Karpas-422 (cell line): Measurements from ENCODE around the gene SERPINB13. TPM values are rescaled to one million over a fixed set of nuclear protein-coding genes. Genes with fewer than 3 reads are reported as not detected.

Source experiments
- DNase-seq: peaks from one replicate; pipeline ENCODE4 v3.0.0-alpha.2; 2015
- H2AFZ ChIP-seq: fragments of 200-600 bp; sonication (generic); 2 replicates; pipeline ENCODE4 v1.6.1; 2014; ENCODE audit warnings: antibody characterized with exemption, low read length, mixed read lengths
- H3K27ac ChIP-seq: fragments of 200-600 bp; sonication (generic); 2 replicates; pipeline ENCODE4 v1.5.1; 2014; ENCODE audit warnings: mild to moderate bottlenecking, low read length, moderate library complexity
- H3K27me3 ChIP-seq: fragments of 200-600 bp; sonication (generic); 2 replicates; pipeline ENCODE4 v1.6.1; 2014; ENCODE audit warnings: low read length, mixed read lengths
- H3K36me3 ChIP-seq: fragments of 200-600 bp; sonication (generic); 2 replicates; pipeline ENCODE4 v1.6.1; 2014; ENCODE audit warnings: low read length, mixed read lengths; ENCODE audit not compliant: insufficient read depth
- H3K4me1 ChIP-seq: fragments of 200-600 bp; sonication (generic); 2 replicates; pipeline ENCODE4 v1.6.1; 2014; ENCODE audit warnings: mild to moderate bottlenecking, low read length, mixed read lengths
- H3K4me2 ChIP-seq: fragments of 200-600 bp; sonication (generic); 2 replicates; pipeline ENCODE4 v1.6.1; 2014; ENCODE audit warnings: low read length, low read depth, mild to moderate bottlenecking; ENCODE audit not compliant: poor library complexity, severe bottlenecking
- H3K4me3 ChIP-seq: fragments of 200-600 bp; sonication (generic); 2 replicates; pipeline ENCODE4 v1.5.1; 2014; ENCODE audit warnings: mild to moderate bottlenecking, antibody characterized with exemption, low read length, mixed read lengths
- H3K79me2 ChIP-seq: fragments of 200-600 bp; sonication (generic); 2 replicates; pipeline ENCODE4 v1.6.1; 2014; ENCODE audit warnings: mild to moderate bottlenecking, low read length, mixed read lengths
- H3K9ac ChIP-seq: fragments of 200-600 bp; sonication (generic); 2 replicates; pipeline ENCODE4 v1.6.0; 2014; ENCODE audit warnings: low read length
- H3K9me2 ChIP-seq: fragments of 200-600 bp; sonication (generic), shearing (Covaris generic); replicated peaks from 2 replicates; pipeline ENCODE4 v1.6.0; 2014; ENCODE audit warnings: mild to moderate bottlenecking, low read length, moderate library complexity; ENCODE audit not compliant: insufficient read depth
- H3K9me3 ChIP-seq: fragments of 300-700, 200-600 bp; sonication (generic); 2 replicates; pipeline ENCODE4 v1.6.1; 2014; ENCODE audit warnings: low read length, mixed read lengths
- H4K20me1 ChIP-seq: fragments of 200-600 bp; sonication (generic); 2 replicates; pipeline ENCODE4 v1.6.1; 2014; ENCODE audit warnings: mild to moderate bottlenecking, antibody characterized with exemption, low read length, low read depth; ENCODE audit not compliant: insufficient read depth
- total RNA-seq: library from RNA; depleted of rRNA; stranded (reverse); fragments of >200 nt; shearing (Covaris generic); gene quantifications from 2 replicates; pipeline ENCODE4 v1.2.3, GENCODE V29; 2014; ENCODE audit warnings: low replicate concordance

The SERPINB13 gene
- total RNA-seq, 1 experiment from 2014 or later, result not detected

DNA sequence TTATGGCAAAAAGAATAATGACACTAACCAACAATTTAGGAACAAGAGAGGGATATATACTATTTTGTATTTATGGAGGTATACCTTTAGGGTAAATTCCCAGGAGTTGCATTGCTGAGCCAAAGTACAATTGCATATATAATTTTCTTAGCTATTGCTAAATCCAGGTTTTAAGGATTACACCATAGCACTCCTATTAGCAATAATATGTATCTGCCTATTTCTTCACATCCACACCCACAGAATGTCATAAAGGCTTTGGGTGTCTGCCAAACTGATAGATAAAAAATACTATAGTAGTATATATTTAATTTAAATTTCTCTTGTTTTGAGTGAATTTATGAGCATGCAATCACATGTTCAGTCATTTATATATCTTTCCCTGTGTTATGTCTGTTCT, 11.5 kb upstream of the SERPINB13 start:
- Histone ChIP-seq H3K4me2 (no peak overlapping the region), H3K9me3 (no peaks in the 10 kb centered on the region), H3K36me3 (no peaks in the 10 kb centered on the region), H3K4me1 (no peaks in the 10 kb centered on the region), H3K9me2 (no peaks in the 10 kb centered on the region), H3K79me2 (no peaks in the 10 kb centered on the region), H3K9ac (no peak overlapping the region), H2AFZ (no peak overlapping the region), H3K27me3 (no peaks in the 10 kb centered on the region), H3K4me3 (no peak overlapping the region), H4K20me1 (no peaks in the 10 kb centered on the region), H3K27ac (no peak overlapping the region)
- DNase-seq, result no peak

DNA sequence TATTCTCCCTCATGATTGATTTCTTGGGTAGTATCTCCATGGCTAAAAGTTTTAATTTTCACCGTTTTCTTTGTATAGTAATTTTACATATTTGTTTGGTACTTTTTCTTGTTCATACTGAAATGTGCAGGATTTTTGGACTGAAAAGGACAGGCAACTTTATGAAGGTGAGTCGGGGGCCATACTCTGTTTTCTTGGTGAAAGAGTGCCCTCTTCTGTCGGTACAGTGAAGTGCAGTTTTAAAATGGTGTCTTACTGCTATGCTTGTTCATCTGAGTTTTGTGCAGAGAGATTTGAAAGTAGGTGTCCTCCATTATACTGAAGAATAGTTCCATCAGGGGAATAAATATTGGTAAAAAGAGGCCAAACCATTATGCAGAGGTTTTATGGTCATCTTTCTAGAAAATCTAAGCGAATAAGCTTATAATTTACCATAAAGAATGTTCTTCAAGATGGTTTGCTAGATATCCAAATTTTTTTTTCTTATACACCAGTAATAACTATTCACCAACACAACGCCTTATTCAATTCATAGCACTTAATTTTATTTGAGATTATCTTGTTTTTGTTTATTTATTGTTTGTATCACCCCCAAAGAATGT, 8.7 kb upstream of the SERPINB13 start:
- H2AFZ ChIP-seq, result no peak overlapping the region
- H3K9me2 ChIP-seq, result no peaks in the 10 kb centered on the region
- H3K27me3 ChIP-seq, result no peaks in the 10 kb centered on the region
- H3K4me3 ChIP-seq, result no peak overlapping the region
- H3K4me1 ChIP-seq, result no peaks in the 10 kb centered on the region
- H4K20me1 ChIP-seq, result no peaks in the 10 kb centered on the region
- H3K79me2 ChIP-seq, result no peaks in the 10 kb centered on the region
- H3K36me3 ChIP-seq, result no peaks in the 10 kb centered on the region
- H3K9me3 ChIP-seq, result no peaks in the 10 kb centered on the region
- H3K27ac ChIP-seq, result no peak overlapping the region
- no peak overlapping the region for H3K9ac ChIP-seq
- peak; percentile 80 for DNase-seq
- H3K4me2 ChIP-seq, result no peak overlapping the region

DNA sequence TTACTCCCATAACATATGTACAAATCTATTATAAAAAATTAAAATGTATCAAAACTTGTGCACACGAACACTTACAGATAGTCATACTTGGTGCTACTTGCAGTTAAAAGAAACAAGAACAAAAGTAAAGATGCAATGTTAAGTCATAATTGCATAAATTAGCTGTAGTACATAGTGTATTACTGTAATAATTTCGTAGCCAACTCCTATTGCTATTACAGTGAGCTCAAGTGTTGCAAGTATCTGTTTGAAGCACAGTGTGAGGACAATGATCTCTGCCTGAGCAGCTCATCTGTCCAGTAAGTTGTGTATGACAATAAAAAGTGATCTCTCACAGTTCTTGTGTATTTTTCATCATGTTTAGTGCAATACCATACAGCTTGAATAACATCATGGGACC, 7.5 kb upstream of the SERPINB13 start:
- Histone ChIP-seq H3K4me2 (no peak overlapping the region), H3K36me3 (no peaks in the 10 kb centered on the region), H3K27ac (no peak overlapping the region), H3K4me1 (no peaks in the 10 kb centered on the region), H3K4me3 (no peak overlapping the region), H3K27me3 (no peaks in the 10 kb centered on the region), H3K9me2 (no peaks in the 10 kb centered on the region), H2AFZ (no peak overlapping the region), H3K9me3 (no peaks in the 10 kb centered on the region), H3K9ac (no peak overlapping the region), H3K79me2 (no peaks in the 10 kb centered on the region), H4K20me1 (no peaks in the 10 kb centered on the region)
- no peak for DNase-seq

GRCh38 chr18:63585988-63586387, 1.2 kb upstream of the SERPINB13 start:
- Histone ChIP-seq H3K79me2 (no peaks in the 10 kb centered on the region), H3K4me2 (no peak overlapping the region), H2AFZ (no peak overlapping the region), H3K27me3 (no peaks in the 10 kb centered on the region), H3K4me3 (no peak overlapping the region), H3K36me3 (no peaks in the 10 kb centered on the region), H4K20me1 (no peaks in the 10 kb centered on the region), H3K27ac (no peak overlapping the region), H3K9ac (no peak overlapping the region), H3K9me3 (no peaks in the 10 kb centered on the region), H3K9me2 (no peaks in the 10 kb centered on the region), H3K4me1 (no peaks in the 10 kb centered on the region)
- no peak for DNase-seq

DNA sequence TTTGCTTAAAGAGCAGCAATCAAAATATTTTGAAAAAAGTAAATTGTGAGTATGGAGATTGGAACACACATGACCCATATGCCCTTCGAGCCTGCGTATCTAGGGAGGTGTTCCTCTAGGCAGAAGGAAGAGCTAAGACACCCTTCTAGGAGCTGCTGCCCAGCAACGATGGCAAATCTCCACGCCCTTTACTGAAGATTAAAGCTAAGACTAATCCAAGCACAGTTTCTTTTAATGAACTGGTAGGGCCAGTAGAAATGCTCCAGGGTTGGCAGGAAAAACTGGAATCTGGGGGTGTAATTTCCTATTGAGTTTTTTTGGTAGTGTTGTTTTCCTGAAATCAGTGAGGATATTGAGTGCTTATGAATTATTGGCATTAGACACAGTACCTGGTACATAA, 712 bp upstream of the SERPINB13 start:
- Histone ChIP-seq H3K4me3 (no peak overlapping the region), H3K4me1 (no peaks in the 10 kb centered on the region), H3K79me2 (no peaks in the 10 kb centered on the region), H3K9ac (no peak overlapping the region), H3K9me2 (no peaks in the 10 kb centered on the region), H3K4me2 (no peak overlapping the region), H2AFZ (no peak overlapping the region), H3K27me3 (no peaks in the 10 kb centered on the region), H3K36me3 (no peaks in the 10 kb centered on the region), H3K9me3 (no peaks in the 10 kb centered on the region), H3K27ac (no peak overlapping the region), H4K20me1 (no peaks in the 10 kb centered on the region)
- no peak for DNase-seq

DNA sequence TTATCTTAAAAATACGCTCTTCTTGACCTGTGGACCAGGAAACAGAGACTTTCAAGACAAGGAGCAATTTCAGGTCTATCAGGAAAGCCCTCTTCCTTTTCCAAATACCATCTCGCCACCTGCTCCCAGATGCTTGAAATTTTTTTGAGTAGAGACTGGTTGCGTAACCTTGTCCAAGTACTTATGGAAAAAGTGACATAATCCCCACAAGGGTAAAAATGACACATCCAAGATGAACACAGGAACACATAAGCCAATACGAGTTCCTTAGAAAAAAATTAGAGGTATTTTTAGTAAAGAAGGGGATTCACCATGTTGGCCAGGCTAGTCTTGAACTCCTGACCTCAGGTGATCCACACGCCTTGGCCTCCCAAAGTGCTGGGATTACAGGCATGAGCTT, 1.8 kb downstream of the SERPINB13 start:
- no peak overlapping the region for H3K9ac ChIP-seq
- no peaks in the 10 kb centered on the region for H3K36me3 ChIP-seq
- H3K79me2 ChIP-seq, result no peaks in the 10 kb centered on the region
- no peak for DNase-seq
- no peaks in the 10 kb centered on the region for H3K9me3 ChIP-seq
- no peaks in the 10 kb centered on the region for H3K9me2 ChIP-seq
- H3K4me3 ChIP-seq, result no peak overlapping the region
- no peak overlapping the region for H3K4me2 ChIP-seq
- no peaks in the 10 kb centered on the region for H3K4me1 ChIP-seq
- no peaks in the 10 kb centered on the region for H4K20me1 ChIP-seq
- no peaks in the 10 kb centered on the region for H3K27me3 ChIP-seq
- H3K27ac ChIP-seq, result no peak overlapping the region
- H2AFZ ChIP-seq, result no peak overlapping the region

GRCh38 chr18:63590373-63590772, 3.2 kb downstream of the SERPINB13 start:
- Histone ChIP-seq H3K4me2 (no peak overlapping the region), H3K36me3 (no peaks in the 10 kb centered on the region), H3K9me2 (no peaks in the 10 kb centered on the region)

GRCh38 chr18:63590966-63591695, 4.0 kb downstream of the SERPINB13 start:
- DNase-seq, result no peak
- Histone ChIP-seq H3K9me2 (no peaks in the 10 kb centered on the region), H3K27me3 (no peaks in the 10 kb centered on the region), H3K27ac (no peak overlapping the region), H3K4me2 (no peak overlapping the region), H4K20me1 (no peaks in the 10 kb centered on the region), H3K4me1 (no peaks in the 10 kb centered on the region), H2AFZ (no peak overlapping the region), H3K9me3 (no peaks in the 10 kb centered on the region), H3K79me2 (no peaks in the 10 kb centered on the region), H3K36me3 (no peaks in the 10 kb centered on the region), H3K4me3 (no peak overlapping the region), H3K9ac (no peak overlapping the region)

More at GRCh38 chr18:63590373-63590772, 3.2 kb downstream of the SERPINB13 start:
- H3K9me3 ChIP-seq, result no peaks in the 10 kb centered on the region
- no peaks in the 10 kb centered on the region for H3K27me3 ChIP-seq
- DNase-seq, result no peak
- no peaks in the 10 kb centered on the region for H3K79me2 ChIP-seq
- no peaks in the 10 kb centered on the region for H3K4me1 ChIP-seq
- no peak overlapping the region for H3K27ac ChIP-seq
- H3K9ac ChIP-seq, result no peak overlapping the region
- H3K4me3 ChIP-seq, result no peak overlapping the region
- H4K20me1 ChIP-seq, result no peaks in the 10 kb centered on the region
- no peak overlapping the region for H2AFZ ChIP-seq
